Activated naive CD8-positive, alpha-beta T cell (primary cell): ENCODE results near the gene TP53RK.
A peak's percentile ranks its signal among the peaks of the same experiment; 100 is the strongest.

Experiments
- H3K27ac Mint-ChIP-seq: one replicate; pipeline ENCODE4 v1.8.0; 2021; ENCODE audit warnings: mixed read lengths
- H3K27me3 Mint-ChIP-seq: one replicate; pipeline ENCODE4 v1.8.0; 2021; ENCODE audit warnings: mixed read lengths
- H3K36me3 Mint-ChIP-seq: one replicate; pipeline ENCODE4 v1.8.0; 2021; ENCODE audit warnings: mixed read lengths
- H3K4me1 Mint-ChIP-seq: one replicate; pipeline ENCODE4 v1.8.0; 2021; ENCODE audit warnings: low read depth, mixed read lengths
- H3K4me3 Mint-ChIP-seq: one replicate; pipeline ENCODE4 v1.8.0; 2021; ENCODE audit warnings: mild to moderate bottlenecking, mixed read lengths
- H3K9me3 Mint-ChIP-seq: one replicate; pipeline ENCODE4 v1.8.0; 2021; ENCODE audit warnings: low read depth, mixed read lengths

TP53RK gene

DNA sequence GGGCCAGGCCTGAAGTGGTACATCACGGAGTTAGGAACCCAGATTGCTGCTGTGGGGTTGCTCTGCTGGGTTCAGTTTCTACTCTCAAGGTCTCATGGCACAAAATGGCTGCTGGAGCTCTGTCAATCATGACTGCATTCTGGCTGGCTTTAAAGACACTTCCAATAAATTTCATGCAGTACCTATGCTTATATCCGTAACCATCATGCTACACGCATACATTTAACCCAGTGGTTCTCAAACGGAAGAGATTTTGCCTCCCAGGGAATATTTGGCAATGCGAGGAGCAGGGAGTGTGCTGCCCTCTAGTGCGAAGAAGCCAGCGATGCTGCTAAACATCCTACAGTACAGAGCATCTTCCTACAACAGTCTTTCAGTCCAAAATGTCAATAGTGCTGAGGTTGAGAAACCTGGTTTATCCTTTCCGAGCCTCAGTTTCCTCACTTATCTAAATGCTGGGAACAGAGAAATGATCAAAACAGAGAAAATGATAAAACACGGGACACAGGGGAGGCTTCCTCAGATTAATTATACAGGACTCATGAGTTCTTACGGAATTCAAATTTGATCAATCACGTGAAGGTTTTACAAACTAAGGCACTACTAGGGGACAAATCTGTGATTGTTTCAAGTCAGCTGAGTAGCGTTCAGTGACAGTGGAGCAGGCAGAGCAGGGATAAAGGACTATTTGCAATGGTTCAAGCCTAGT is 10.6 kb upstream of the TP53RK start:
- H3K36me3 Mint-ChIP-seq, result peaks cover 2% of the 10 kb centered on the region
- no peak overlapping the region for H3K4me3 Mint-ChIP-seq
- H3K4me1 Mint-ChIP-seq, result no peaks in the 10 kb centered on the region
- H3K27ac Mint-ChIP-seq, result no peak overlapping the region
- peaks cover 17% of the 10 kb centered on the region for H3K27me3 Mint-ChIP-seq
- H3K9me3 Mint-ChIP-seq, result no peaks in the 10 kb centered on the region

- Mint-ChIP-seq H3K36me3 (peaks cover 2% of the 10 kb centered on the region), H3K27ac (no peak overlapping the region), H3K27me3 (peaks cover 15% of the 10 kb centered on the region), H3K4me3 (no peak overlapping the region), H3K4me1 (peaks cover 6% of the 10 kb centered on the region), H3K9me3 (no peaks in the 10 kb centered on the region)
Measured at GRCh38 chr20:46698788-46699187, 9.5 kb upstream of the TP53RK start.

DNA sequence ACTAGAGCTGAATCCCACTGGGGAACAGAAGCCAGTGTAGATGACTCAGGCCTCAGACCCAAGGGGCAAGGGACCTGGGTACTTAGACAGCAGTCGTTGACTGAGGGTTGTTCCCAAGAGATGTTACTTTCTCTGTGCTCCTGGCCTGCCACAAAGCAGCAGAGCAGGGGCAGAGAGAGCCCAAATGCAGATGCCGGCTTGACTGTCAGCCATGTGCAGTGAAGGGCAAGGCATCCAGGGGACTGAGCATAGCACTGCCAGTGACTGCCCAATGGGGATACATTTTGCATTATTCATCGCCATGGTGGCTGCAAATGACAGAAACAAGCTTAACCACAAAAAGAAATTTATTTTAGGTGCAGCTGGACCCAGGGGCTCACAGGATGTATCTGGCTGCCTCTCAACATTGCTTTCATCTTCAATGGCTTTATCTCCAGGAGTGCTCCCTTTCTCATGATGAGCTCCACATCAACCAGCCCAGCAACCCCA is 7.6 kb upstream of the TP53RK start:
- Mint-ChIP-seq H3K4me3 (no peak overlapping the region), H3K4me1 (peaks cover 6% of the 10 kb centered on the region), H3K36me3 (peaks cover 2% of the 10 kb centered on the region), H3K27ac (no peak overlapping the region), H3K27me3 (peaks cover 15% of the 10 kb centered on the region), H3K9me3 (no peaks in the 10 kb centered on the region)

DNA sequence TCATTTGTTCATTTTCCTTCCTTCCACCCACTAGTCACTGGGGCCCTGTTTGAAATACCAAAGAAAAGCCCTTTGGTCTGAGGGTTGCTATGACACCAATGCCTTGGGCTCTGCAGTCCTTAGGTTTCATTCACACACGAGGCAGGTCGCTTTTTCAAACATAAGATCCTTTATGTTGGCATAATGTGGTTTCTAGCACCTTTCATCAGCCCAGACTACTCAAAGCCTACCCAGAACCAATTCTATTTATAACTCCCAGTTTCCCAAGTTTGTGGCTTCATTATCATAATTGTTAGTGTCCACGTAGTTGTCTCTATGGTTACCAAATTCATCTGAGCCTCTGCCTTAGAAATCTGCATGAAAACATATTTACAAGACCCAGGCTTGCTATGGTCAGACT is 6.6 kb upstream of the TP53RK start:
- Mint-ChIP-seq H3K4me3 (no peak overlapping the region), H3K27me3 (peaks cover 15% of the 10 kb centered on the region), H3K27ac (no peak overlapping the region), H3K36me3 (peaks cover 2% of the 10 kb centered on the region), H3K9me3 (no peaks in the 10 kb centered on the region), H3K4me1 (peaks cover 8% of the 10 kb centered on the region)

- H3K36me3 Mint-ChIP-seq, result peaks cover 2% of the 10 kb centered on the region
- no peak overlapping the region for H3K27ac Mint-ChIP-seq
- no peak overlapping the region for H3K4me3 Mint-ChIP-seq
- H3K9me3 Mint-ChIP-seq, result no peaks in the 10 kb centered on the region
- peaks cover 5% of the 10 kb centered on the region for H3K27me3 Mint-ChIP-seq
- H3K4me1 Mint-ChIP-seq, result peaks cover 16% of the 10 kb centered on the region
Measured at GRCh38 chr20:46694484-46694883, 5.2 kb upstream of the TP53RK start.

- H3K36me3 Mint-ChIP-seq, result no peaks in the 10 kb centered on the region
- peaks cover 40% of the 10 kb centered on the region for H3K4me1 Mint-ChIP-seq
- no peaks in the 10 kb centered on the region for H3K9me3 Mint-ChIP-seq
Measured at GRCh38 chr20:46691196-46691595, 2.0 kb upstream of the TP53RK start.

GRCh38 chr20:46690219-46691106 is 1.2 kb upstream of the TP53RK start:
- Mint-ChIP-seq H3K27ac (peak overlapping the region; percentile 54), H3K27me3 (no peaks in the 10 kb centered on the region), H3K4me1 (peaks cover 47% of the 10 kb centered on the region), H3K4me3 (peak overlapping the region; percentile 95), H3K9me3 (no peaks in the 10 kb centered on the region), H3K36me3 (peaks cover 3% of the 10 kb centered on the region)

More at GRCh38 chr20:46691196-46691595, 2.0 kb upstream of the TP53RK start:
- Mint-ChIP-seq H3K27ac (no peak overlapping the region), H3K27me3 (no peaks in the 10 kb centered on the region), H3K4me3 (no peak overlapping the region)

DNA sequence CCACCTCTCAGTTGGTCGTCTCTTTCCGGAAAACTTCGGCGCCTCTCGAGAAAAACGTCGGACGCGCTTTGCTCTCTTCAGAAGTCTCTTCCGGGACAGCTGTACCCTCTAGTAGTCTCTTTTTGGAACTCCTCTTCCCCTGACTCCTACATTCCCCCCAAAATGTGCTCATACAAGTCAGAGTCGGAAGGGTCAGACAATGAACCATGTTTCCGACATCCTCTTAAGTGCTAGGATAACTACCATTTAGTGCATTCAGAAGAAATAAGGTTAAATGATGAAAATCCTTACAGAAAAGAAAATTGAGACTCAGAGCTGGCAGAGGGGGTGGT is 476 bp upstream of the TP53RK start:
- Mint-ChIP-seq H3K4me3 (peak overlapping the region; percentile 95), H3K27ac (peak overlapping the region; percentile 95), H3K36me3 (peaks cover 3% of the 10 kb centered on the region), H3K27me3 (no peaks in the 10 kb centered on the region), H3K4me1 (peaks cover 53% of the 10 kb centered on the region), H3K9me3 (no peaks in the 10 kb centered on the region)

DNA sequence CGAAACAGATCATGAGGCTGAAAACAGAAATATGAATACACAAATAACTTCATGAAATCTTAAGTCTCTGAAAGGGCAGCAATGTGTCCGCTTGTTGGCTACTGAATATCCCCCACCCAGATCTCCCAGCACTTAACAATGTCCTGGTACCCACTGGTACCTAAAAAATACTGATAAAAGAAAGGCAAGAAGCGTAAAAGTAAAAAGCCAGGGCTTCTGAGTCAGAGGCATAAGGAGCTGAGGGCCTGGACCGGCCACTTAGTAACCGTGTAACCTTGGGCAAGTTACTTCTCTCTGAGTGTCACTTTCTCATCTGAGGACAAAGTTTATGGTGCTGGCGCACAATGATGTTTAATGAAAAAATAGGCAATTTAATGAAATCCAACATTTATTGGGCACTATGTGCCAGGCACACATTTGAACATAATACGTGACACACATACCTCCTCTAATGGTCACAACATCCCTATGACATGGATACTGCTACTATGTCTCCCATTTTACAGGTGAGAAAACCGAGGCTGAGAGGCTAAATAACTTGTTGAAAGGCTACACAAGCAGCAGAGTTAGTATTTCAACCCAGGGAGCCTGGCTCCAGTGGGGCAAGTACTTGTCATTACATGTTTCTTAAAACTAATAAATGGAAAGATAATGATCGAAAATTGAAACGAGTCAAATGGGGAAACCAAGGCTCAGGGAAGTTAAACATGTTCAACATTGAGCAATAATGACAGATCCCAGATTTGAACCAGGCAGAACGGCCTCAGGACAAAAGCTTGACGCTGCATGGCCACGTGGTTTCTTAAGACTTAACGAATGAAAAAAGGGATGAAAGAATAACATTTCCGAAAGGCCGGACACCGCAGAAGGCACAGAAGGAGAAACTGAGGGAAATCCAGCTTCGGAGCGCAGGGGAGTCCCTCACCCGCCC is 828 bp downstream of the TP53RK start:
- Mint-ChIP-seq H3K4me1 (peaks cover 60% of the 10 kb centered on the region), H3K9me3 (no peaks in the 10 kb centered on the region), H3K27ac (peak overlapping the region; percentile 96), H3K36me3 (peaks cover 3% of the 10 kb centered on the region), H3K4me3 (peak overlapping the region; percentile 95), H3K27me3 (no peaks in the 10 kb centered on the region)

GRCh38 chr20:46683939-46684750 is 5.1 kb downstream of the TP53RK start:
- no peaks in the 10 kb centered on the region for H3K27me3 Mint-ChIP-seq
- H3K36me3 Mint-ChIP-seq, result peaks cover 3% of the 10 kb centered on the region
- H3K4me3 Mint-ChIP-seq, result no peak overlapping the region
- H3K4me1 Mint-ChIP-seq, result peaks cover 72% of the 10 kb centered on the region
- H3K27ac Mint-ChIP-seq, result no peak overlapping the region
- H3K9me3 Mint-ChIP-seq, result no peaks in the 10 kb centered on the region

GRCh38 chr20:46683668-46683938 is 5.6 kb downstream of the TP53RK start:
- peak overlapping the region; percentile 54 for H3K27ac Mint-ChIP-seq
- H3K9me3 Mint-ChIP-seq, result no peaks in the 10 kb centered on the region
- no peaks in the 10 kb centered on the region for H3K27me3 Mint-ChIP-seq
- peaks cover 72% of the 10 kb centered on the region for H3K4me1 Mint-ChIP-seq
- H3K36me3 Mint-ChIP-seq, result peaks cover 3% of the 10 kb centered on the region
- no peak overlapping the region for H3K4me3 Mint-ChIP-seq

- no peaks in the 10 kb centered on the region for H3K27me3 Mint-ChIP-seq
Measured at GRCh38 chr20:46683011-46683667, 6.1 kb downstream of the TP53RK start.

GRCh38 chr20:46682063-46682821 is 7.0 kb downstream of the TP53RK start:
- no peaks in the 10 kb centered on the region for H3K27me3 Mint-ChIP-seq
- no peak overlapping the region for H3K4me3 Mint-ChIP-seq
- no peaks in the 10 kb centered on the region for H3K9me3 Mint-ChIP-seq
- peaks cover 58% of the 10 kb centered on the region for H3K4me1 Mint-ChIP-seq
- peaks cover 3% of the 10 kb centered on the region for H3K36me3 Mint-ChIP-seq
- peak overlapping the region; percentile 50 for H3K27ac Mint-ChIP-seq

More at GRCh38 chr20:46683011-46683667, 6.1 kb downstream of the TP53RK start:
- Mint-ChIP-seq H3K4me1 (peaks cover 67% of the 10 kb centered on the region), H3K36me3 (peaks cover 3% of the 10 kb centered on the region), H3K9me3 (no peaks in the 10 kb centered on the region), H3K27ac (peak overlapping the region; percentile 54), H3K4me3 (no peak overlapping the region)
